IMR-90 (cell line): ENCODE measurements around the gene ACTBL2. TPM values are rescaled to one million over a fixed set of nuclear protein-coding genes. Genes with fewer than 3 reads are reported as not detected.

Experiments used
- ATAC-seq: fragments of 200-7000 bp; cut with Tn5 transposase; 2 replicates; pipeline ENCODE4 v1.9.1; 2020; ENCODE audit warnings: low read depth, mild to moderate bottlenecking, moderate library complexity
- BruUV-seq: library from RNA; stranded (reverse); fragments of 400-500 nt; replicated peaks from 2 replicates; lab custom pipeline; 2021; lab: Mats Ljungman, UMichigan
- CTCF ChIA-PET: fragments of 300-600 bp; formaldehyde crosslinking; extraction: SDS; loops from one replicate; lab custom pipeline; 2021; ENCODE audit warnings: antibody characterized with exemption; lab: Yijun Ruan, JAX
- POLR2A ChIA-PET: fragments of 300-600 bp; sonication (Branson Sonifier 250); formaldehyde crosslinking; loops from one replicate; lab custom pipeline; 2022; ENCODE audit warnings: antibody characterized with exemption; ENCODE audit not compliant: unreplicated experiment; lab: Charles Lee
- DNase-seq: peaks from one replicate; pipeline ENCODE4 v3.0.0; 2013
- H2AFZ ChIP-seq: replicated peaks from 2 replicates; pipeline ENCODE3; 2013; ENCODE audit warnings: low read length, mild to moderate bottlenecking; ENCODE audit not compliant: poor library complexity
- H2AK5ac ChIP-seq: 2 replicates; pipeline ENCODE4 v1.6.1; 2013; ENCODE audit warnings: low read depth, low read length, inconsistent platforms
- H2AK9ac ChIP-seq: replicated peaks from 2 replicates; pipeline ENCODE3; 2013; ENCODE audit warnings: mild to moderate bottlenecking, low read depth, low read length, moderate library complexity; ENCODE audit not compliant: poor library complexity
- H2BK120ac ChIP-seq: 2 replicates; pipeline ENCODE4 v1.6.1; 2013; ENCODE audit warnings: low read depth, low read length, inconsistent platforms
- H2BK15ac ChIP-seq: 3 replicates; pipeline ENCODE4 v1.6.1; 2013; ENCODE audit warnings: low read depth, low read length, inconsistent platforms
- H2BK20ac ChIP-seq: 2 replicates; pipeline ENCODE4 v1.6.1; 2013; ENCODE audit warnings: low read depth, mild to moderate bottlenecking, inconsistent platforms, low read length, moderate library complexity
- H2BK5ac ChIP-seq: 2 replicates; pipeline ENCODE4 v1.6.1; 2013; ENCODE audit warnings: mild to moderate bottlenecking, low read depth, low read length, inconsistent platforms; ENCODE audit not compliant: poor library complexity, severe bottlenecking
- H3K14ac ChIP-seq: replicated peaks from 2 replicates; pipeline ENCODE4 v1.6.1; 2013; ENCODE audit warnings: low read depth, low read length, inconsistent platforms
- H3K18ac ChIP-seq: 2 replicates; pipeline ENCODE4 v1.6.1; 2013; ENCODE audit warnings: low read depth, low read length, control low read depth
- H3K23ac ChIP-seq: 2 replicates; pipeline ENCODE4 v1.6.1; 2013; ENCODE audit warnings: low read depth, low read length, inconsistent platforms
- H3K27ac ChIP-seq: 2 replicates; pipeline ENCODE4 v1.5.1; 2013; ENCODE audit warnings: mild to moderate bottlenecking, control low read depth, low read length; ENCODE audit not compliant: insufficient read depth
- H3K27me3 ChIP-seq: 2 replicates; pipeline ENCODE4 v1.6.1; 2013; ENCODE audit warnings: low read length; ENCODE audit not compliant: control insufficient read depth, insufficient read depth
- H3K36me3 ChIP-seq: 2 replicates; pipeline ENCODE4 v1.6.1; 2013; ENCODE audit warnings: low read length, mixed read lengths; ENCODE audit not compliant: control insufficient read depth, insufficient read depth
- H3K4ac ChIP-seq: 2 replicates; pipeline ENCODE4 v1.6.1; 2013; ENCODE audit warnings: low read depth, low read length, inconsistent platforms
- H3K4me1 ChIP-seq: 2 replicates; pipeline ENCODE4 v1.6.1; 2013; ENCODE audit warnings: low read length, mixed read lengths; ENCODE audit not compliant: control insufficient read depth, insufficient read depth
- H3K4me2 ChIP-seq: 2 replicates; pipeline ENCODE4 v1.6.1; 2013; ENCODE audit warnings: low read depth, mild to moderate bottlenecking, control low read depth, low read length, moderate library complexity
- H3K4me3 ChIP-seq: 2 replicates; pipeline ENCODE4 v1.5.1; 2013; ENCODE audit warnings: low read depth, mild to moderate bottlenecking, control low read depth, low read length, moderate library complexity; ENCODE audit not compliant: insufficient read depth
- H3K56ac ChIP-seq: 2 replicates; pipeline ENCODE4 v1.6.1; 2013; ENCODE audit warnings: low read length, inconsistent platforms; ENCODE audit not compliant: insufficient read depth; ENCODE audit errors: extremely low read depth
- H3K79me1 ChIP-seq, 2 experiments: 2 replicates each; pipeline ENCODE4 v1.6.1; 2013; ENCODE audit warnings: low read length in 2 of 2, inconsistent platforms in 1 of 2, low read depth in 1 of 2
- H3K9ac ChIP-seq: 2 replicates; pipeline ENCODE4 v1.6.1; 2013; ENCODE audit warnings: low read depth, low read length, control low read depth
- H3K9me1 ChIP-seq: 2 replicates; pipeline ENCODE4 v1.6.1; 2013; ENCODE audit warnings: low read length, inconsistent platforms; ENCODE audit not compliant: insufficient read depth
- H3K9me3 ChIP-seq: 2 replicates; pipeline ENCODE4 v1.6.1; 2013; ENCODE audit warnings: low read length; ENCODE audit not compliant: control insufficient read depth, insufficient read depth
- H4K20me1 ChIP-seq: 2 replicates; pipeline ENCODE4 v1.6.1; 2013; ENCODE audit warnings: low read length, inconsistent platforms; ENCODE audit not compliant: insufficient read depth
- H4K5ac ChIP-seq: 2 replicates; pipeline ENCODE4 v1.6.1; 2013; ENCODE audit warnings: mild to moderate bottlenecking, low read depth, low read length, control low read depth
- H4K8ac ChIP-seq, 2 experiments: 2 replicates each; pipeline ENCODE4 v1.6.1; 2013; ENCODE audit warnings: low read depth in 2 of 2, low read length in 2 of 2, control low read depth in 1 of 2, inconsistent platforms in 1 of 2
- H4K91ac ChIP-seq: 2 replicates; pipeline ENCODE4 v1.6.1; 2013; ENCODE audit warnings: low read depth, low read length, inconsistent platforms; ENCODE audit not compliant: insufficient read depth
- CHD1 ChIP-seq: IDR thresholded peaks from 2 replicates; pipeline ENCODE4 v1.6.1; 2012; ENCODE audit warnings: low read depth, low read length, improper control_type of control experiment
- MAFK ChIP-seq: IDR thresholded peaks from 2 replicates; pipeline ENCODE4 v1.6.1; 2012; ENCODE audit warnings: low read depth, low read length, improper control_type of control experiment
- MXI1 ChIP-seq: IDR thresholded peaks from 2 replicates; pipeline ENCODE4 v1.6.1; 2012; ENCODE audit warnings: low read depth, mild to moderate bottlenecking, low read length, moderate library complexity, borderline replicate concordance
- POLR2A ChIP-seq: IDR thresholded peaks from 2 replicates; pipeline ENCODE4 v1.6.1; 2012; ENCODE audit warnings: mild to moderate bottlenecking, low read depth, low read length
- RAD21 ChIP-seq: IDR thresholded peaks from 2 replicates; pipeline ENCODE4 v1.6.1; 2012; ENCODE audit warnings: low read length, improper control_type of control experiment
- RCOR1 ChIP-seq: IDR thresholded peaks from 2 replicates; pipeline ENCODE4 v1.6.1; 2012; ENCODE audit warnings: mild to moderate bottlenecking, low read length, improper control_type of control experiment; ENCODE audit not compliant: insufficient replicate concordance
- WGBS, 2 experiments: methylation state at CpG; one replicate each; pipeline versions ENCODE4 v1.1.5 to v1.1.7; 2013; ENCODE audit warnings: missing lambda C conversion rate in 2 of 2; ENCODE audit not compliant: insufficient read length in 1 of 2; ENCODE audit errors: extremely low coverage in 2 of 2; 5-methylcytosine and 5-hydroxymethylcytosine counted together
- dilution Hi-C: fragments of 300-500 bp; cut with HindIII; formaldehyde crosslinking; loops from one replicate; pipeline ENCODE4 v1.14.3; 2018; ENCODE audit warnings: low sequenced_read_pairs; ENCODE audit not compliant: unreplicated experiment
- in situ Hi-C: fragments of 300-500 bp; cut with MboI; formaldehyde crosslinking; loops from 3 replicates; pipeline ENCODE4 v1.14.3; 2019; ENCODE audit warnings: low sequenced_read_pairs, inconsistent platforms, mixed read lengths
- intact Hi-C: fragments of 100-400 bp; cut with micrococcal nuclease; formaldehyde crosslinking; loops from 2 replicates; pipeline ENCODE4 v1.10.0; 2022
- polyA plus RNA-seq, 3 experiments: library from polyadenylated mRNA; depleted of rRNA; stranded (reverse); fragments of >200 nt; gene quantifications; 2 replicates each; pipeline ENCODE4 v1.2.3, GENCODE V29; 2012; ENCODE audit warnings: low replicate concordance in 1 of 3
- total RNA-seq: library from RNA; depleted of rRNA; stranded (reverse); fragments of >200 nt; gene quantifications from 2 replicates; pipeline ENCODE4 v1.2.3, GENCODE V29; 2012

The ACTBL2 gene
- total and polyA plus RNA-seq, 2 of the 4 experiments (the other 2 are of a cell fraction): 0.29 to 1.6 TPM

DNA sequence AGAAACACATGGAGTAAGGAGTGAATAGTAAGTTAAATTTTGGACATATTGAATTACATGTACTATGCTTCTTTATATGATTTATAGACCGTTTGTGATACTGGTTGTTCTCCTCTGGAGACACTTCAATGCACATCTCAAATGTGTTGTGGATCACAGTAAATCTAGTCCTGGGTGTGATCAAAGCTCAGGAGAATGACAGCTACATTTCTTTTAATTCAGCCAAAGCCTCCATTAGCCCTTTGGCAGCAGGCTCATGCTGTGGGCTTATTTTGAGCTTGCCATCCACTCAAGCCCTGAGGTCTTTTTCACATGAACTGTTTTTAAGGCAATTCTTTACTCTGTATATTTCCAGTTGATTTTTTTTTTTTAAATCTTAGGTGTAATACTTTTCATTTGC, 34.6 kb upstream of the ACTBL2 start:
- dilution Hi-C loops (no loop called here), in situ Hi-C loops (no loop called here)
- no CpG with 5 or more reads among the region's 1 CpG for WGBS, 2 experiments

More for the DNA sequence above, 34.6 kb upstream of the ACTBL2 start:
- H3K9me1 ChIP-seq: no peaks in the 10 kb centered on the region
- no peak overlapping the region for H3K56ac ChIP-seq
- H3K27ac ChIP-seq: no peak overlapping the region
- no peak overlapping the region for H2BK15ac ChIP-seq
- peaks cover 5% of the 10 kb centered on the region for H3K9me3 ChIP-seq
- H3K27me3 ChIP-seq: no peaks in the 10 kb centered on the region
- H3K4me3 ChIP-seq: no peak overlapping the region
- H4K5ac ChIP-seq: no peak overlapping the region
- DNase-seq (no peak), ATAC-seq (no peak)
- no peak overlapping the region for H2AFZ ChIP-seq
- no peak overlapping the region for H3K9ac ChIP-seq
- peaks cover 1% of the 10 kb centered on the region; the same call in 1 of the 2 replicates for H3K4me1 ChIP-seq
- TF ChIP-seq POLR2A (no peak), CHD1 (no peak), MAFK (no peak), MXI1 (no peak), RCOR1 (no peak), RAD21 (no peak)
- intact Hi-C loops: no loop called here
- H4K20me1 ChIP-seq: no peaks in the 10 kb centered on the region
- H3K79me1 ChIP-seq: no peaks in the 10 kb centered on the region
- H3K36me3 ChIP-seq: no peaks in the 10 kb centered on the region
- H4K91ac ChIP-seq: no peak overlapping the region
- no peak overlapping the region for H3K4me2 ChIP-seq
- no peak overlapping the region for H2AK5ac ChIP-seq
- H3K4ac ChIP-seq: no peak overlapping the region
- no peak overlapping the region for H4K8ac ChIP-seq
- no peak overlapping the region for H2BK120ac ChIP-seq
- ChIA-PET POLR2A (no interaction called here), CTCF (no interaction called here)
- no peak overlapping the region for H2AK9ac ChIP-seq
- no peak overlapping the region for H3K14ac ChIP-seq
- H3K18ac ChIP-seq: no peak overlapping the region
- no peak overlapping the region for H3K23ac ChIP-seq
- no TSS peak for BruUV-seq
- no peak overlapping the region for H2BK5ac ChIP-seq
- no peak overlapping the region for H2BK20ac ChIP-seq
